GM21528 (cell line): ENCODE measurements around the gene TMEM232.
"Not testable (repeated sequence)": the region's sequence is repeated elsewhere in the genome, so short reads cannot be mapped to it uniquely, and the experiment has no call there.

Experiments used
- ATAC-seq: cut with Tn5 transposase; IDR thresholded peaks from one replicate; pipeline ENCODE4 v1.9.1; 2021; ENCODE audit warnings: mild to moderate bottlenecking, moderate library complexity; ENCODE audit not compliant: unreplicated experiment, low FRiP score

TMEM232 gene

GRCh38 chr5:110716247-110717245 is 9.9 kb downstream of the TMEM232 start:
- ATAC-seq = peak; percentile 85

GRCh38 chr5:110707260-110707844 is 19.1 kb downstream of the TMEM232 start:
- ATAC-seq = no peak

- ATAC-seq = no peak
Observed at GRCh38 chr5:110705349-110705748, 21.1 kb downstream of the TMEM232 start.

GRCh38 chr5:110703481-110703880 is 23.0 kb downstream of the TMEM232 start:
- no peak for ATAC-seq

GRCh38 chr5:110702704-110703103 is 23.8 kb downstream of the TMEM232 start:
- ATAC-seq = no peak

- no peak for ATAC-seq
Observed at GRCh38 chr5:110702300-110702699, 24.2 kb downstream of the TMEM232 start.

GRCh38 chr5:110692669-110693068 is 33.8 kb downstream of the TMEM232 start:
- not testable (repeated sequence) for ATAC-seq

GRCh38 chr5:110690587-110690986 is 35.9 kb downstream of the TMEM232 start:
- ATAC-seq = not testable (repeated sequence)

- ATAC-seq = no peak
Observed at GRCh38 chr5:110687485-110687884, 39.0 kb downstream of the TMEM232 start.

GRCh38 chr5:110686270-110686669 is 40.2 kb downstream of the TMEM232 start:
- ATAC-seq = no peak

- no peak for ATAC-seq
Observed at GRCh38 chr5:110681953-110682352, 44.5 kb downstream of the TMEM232 start.

GRCh38 chr5:110681109-110681508 is 45.4 kb downstream of the TMEM232 start:
- no peak for ATAC-seq

GRCh38 chr5:110676554-110676953 is 49.9 kb downstream of the TMEM232 start:
- not testable (repeated sequence) for ATAC-seq

- no peak for ATAC-seq
Observed at GRCh38 chr5:110665184-110665726, 61.2 kb downstream of the TMEM232 start.

- ATAC-seq = peak; percentile 86
Observed at GRCh38 chr5:110663525-110663924, 62.9 kb downstream of the TMEM232 start.

- no peak for ATAC-seq
Observed at GRCh38 chr5:110658006-110658405, 68.5 kb downstream of the TMEM232 start.

- no peak for ATAC-seq
Observed at GRCh38 chr5:110653231-110653970, 73.1 kb downstream of the TMEM232 start.

- ATAC-seq = no peak
Observed at GRCh38 chr5:110651507-110651906, 75.0 kb downstream of the TMEM232 start.

GRCh38 chr5:110644357-110644756 is 82.1 kb downstream of the TMEM232 start:
- ATAC-seq = no peak

GRCh38 chr5:110638970-110639902 is 87.2 kb downstream of the TMEM232 start:
- no peak for ATAC-seq
